Neuronal stem cell (in vitro differentiated cells): ENCODE results near the gene COL2A1.

Experiments
- DNase-seq: peaks from one replicate; pipeline ENCODE4 v3.0.0-alpha.2; 2013; ENCODE audit warnings: low spot score
- H2AFZ ChIP-seq: one replicate; pipeline ENCODE4 v1.6.1; 2013; ENCODE audit warnings: mild to moderate bottlenecking, low read length, inconsistent platforms
- H2AK5ac ChIP-seq: 2 replicates; pipeline ENCODE4 v1.6.1; 2013; ENCODE audit warnings: low read depth, mild to moderate bottlenecking, inconsistent platforms, low read length, moderate library complexity, mixed read lengths
- H2BK120ac ChIP-seq: 2 replicates; pipeline ENCODE4 v1.6.1; 2013; ENCODE audit warnings: low read depth, mild to moderate bottlenecking, inconsistent platforms, low read length, moderate library complexity, mixed read lengths
- H2BK12ac ChIP-seq: one replicate; pipeline ENCODE4 v1.6.1; 2013; ENCODE audit warnings: low read length, inconsistent platforms
- H2BK15ac ChIP-seq: 2 replicates; pipeline ENCODE4 v1.6.1; 2013; ENCODE audit warnings: mild to moderate bottlenecking, low read length, inconsistent platforms, mixed read lengths
- H2BK5ac ChIP-seq: one replicate; pipeline ENCODE4 v1.6.1; 2013; ENCODE audit warnings: inconsistent platforms, mild to moderate bottlenecking, low read length, moderate library complexity
- H3K14ac ChIP-seq: one replicate; pipeline ENCODE4 v1.6.1; 2013; ENCODE audit warnings: low read length, inconsistent platforms
- H3K18ac ChIP-seq: 2 replicates; pipeline ENCODE4 v1.6.1; 2013; ENCODE audit warnings: low read length, inconsistent platforms
- H3K23ac ChIP-seq: 2 replicates; pipeline ENCODE4 v1.6.1; 2013; ENCODE audit warnings: low read depth, mild to moderate bottlenecking, mixed read lengths, low read length, inconsistent platforms; ENCODE audit not compliant: poor library complexity
- H3K27ac ChIP-seq: replicated peaks from 3 replicates; pipeline ENCODE4 v1.5.1; 2013; ENCODE audit warnings: low read length, inconsistent platforms
- H3K27me3 ChIP-seq, 3 experiments: 2 replicates each; pipeline ENCODE4 v1.6.1; 2013; ENCODE audit warnings: low read length in 3 of 3, mild to moderate bottlenecking in 2 of 3, inconsistent platforms in 1 of 3, low read depth in 1 of 3, mixed read lengths in 1 of 3, moderate library complexity in 1 of 3; ENCODE audit not compliant: control insufficient read depth in 3 of 3, insufficient read depth in 3 of 3
- H3K36me3 ChIP-seq, 2 donors: replicated peaks in 1 of 2; 2 replicates each; pipeline ENCODE4 v1.6.1; 2013; ENCODE audit warnings: low read length in 2 of 2; ENCODE audit not compliant: control insufficient read depth in 2 of 2, insufficient read depth in 2 of 2
- H3K4ac ChIP-seq: 2 replicates; pipeline ENCODE4 v1.6.1; 2013; ENCODE audit warnings: inconsistent platforms, mild to moderate bottlenecking, low read length, moderate library complexity
- H3K4me1 ChIP-seq, 2 donors: 1 replicate in 1 of 2; 2 replicates in 1 of 2; pipeline ENCODE4 v1.6.1; 2013; ENCODE audit warnings: low read length in 2 of 2, low read depth in 1 of 2; ENCODE audit not compliant: control insufficient read depth in 2 of 2, insufficient read depth in 1 of 2
- H3K4me2 ChIP-seq: one replicate; pipeline ENCODE4 v1.6.1; 2013; ENCODE audit warnings: mild to moderate bottlenecking, low read length, inconsistent platforms; ENCODE audit not compliant: insufficient read depth, poor library complexity, severe bottlenecking
- H3K4me3 ChIP-seq, 2 donors: 2 replicates each; pipeline ENCODE4 v1.5.1; 2013; ENCODE audit warnings: low read length in 2 of 2, mild to moderate bottlenecking in 2 of 2, inconsistent platforms in 1 of 2, moderate library complexity in 1 of 2
- H3K79me1 ChIP-seq: one replicate; pipeline ENCODE4 v1.6.1; 2013; ENCODE audit warnings: low read depth, mild to moderate bottlenecking, inconsistent platforms, low read length, moderate library complexity
- H3K9ac ChIP-seq: one replicate; pipeline ENCODE4 v1.6.1; 2013; ENCODE audit warnings: mild to moderate bottlenecking, low read depth, low read length, inconsistent platforms; ENCODE audit not compliant: poor library complexity
- H3K9me3 ChIP-seq, 2 donors: replicated peaks in 1 of 2; 2 replicates each; pipeline versions ENCODE3 to v1.6.1; 2013; ENCODE audit warnings: low read length in 2 of 2, mild to moderate bottlenecking in 2 of 2, inconsistent platforms in 1 of 2, low read depth in 1 of 2, mixed read lengths in 1 of 2, moderate library complexity in 1 of 2; ENCODE audit not compliant: control insufficient read depth in 2 of 2, insufficient read depth in 1 of 2
- H4K8ac ChIP-seq: one replicate; pipeline ENCODE4 v1.6.1; 2013; ENCODE audit warnings: low read depth, mild to moderate bottlenecking, inconsistent platforms, low read length, moderate library complexity
- H4K91ac ChIP-seq: one replicate; pipeline ENCODE4 v1.6.1; 2013; ENCODE audit warnings: low read length, low read depth, mild to moderate bottlenecking, inconsistent platforms; ENCODE audit not compliant: poor library complexity
- WGBS, 2 donors: extraction: QIAGEN DNeasy Blood & Tissue Kit; methylation state at CpG; one replicate each; pipeline ENCODE4 v1.1.7; 2013; ENCODE audit warnings: missing lambda C conversion rate in 2 of 2, mixed read lengths in 1 of 2; ENCODE audit not compliant: insufficient read length in 2 of 2, insufficient replicate concordance in 1 of 2; ENCODE audit errors: extremely low coverage in 2 of 2; 5-methylcytosine and 5-hydroxymethylcytosine counted together

COL2A1 gene

DNA sequence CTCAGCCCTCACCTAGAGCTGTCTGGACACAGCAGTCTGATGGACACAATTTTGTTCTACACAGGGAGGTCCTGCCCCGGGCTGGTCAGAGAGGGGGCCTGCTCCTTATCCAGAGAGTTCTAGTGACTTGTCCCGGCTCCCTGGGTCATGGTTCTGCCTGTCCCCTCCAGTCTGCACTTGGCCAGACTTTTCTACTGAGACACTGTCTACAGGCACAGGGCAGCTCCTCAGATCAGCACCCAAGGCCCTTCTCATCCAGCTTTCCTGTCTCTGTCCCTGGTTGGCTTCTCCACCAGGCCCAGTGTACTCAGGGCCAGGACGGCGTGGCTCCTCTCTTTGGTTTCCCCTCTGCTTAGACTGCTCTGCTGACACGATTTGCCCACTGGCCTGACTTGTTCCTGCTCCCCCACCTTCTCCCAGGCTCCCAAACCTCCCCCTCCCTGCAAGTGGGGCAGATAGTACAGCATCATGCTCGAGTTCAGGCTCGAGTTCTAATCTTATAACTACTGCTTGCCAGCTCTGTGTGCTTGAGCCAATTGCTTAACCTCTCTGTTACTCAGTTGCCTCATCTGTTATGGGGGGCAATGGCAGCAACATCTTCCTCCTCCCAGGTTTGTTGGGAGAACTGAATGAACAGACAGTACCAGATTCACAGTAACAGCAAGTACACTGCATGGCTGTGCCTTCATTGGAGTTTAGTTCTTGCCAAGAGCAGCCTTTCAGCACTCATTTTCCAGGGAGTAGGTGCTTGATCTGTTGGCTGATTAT lies 22.0 kb upstream of the COL2A1 start:
- no CpG with 5 or more reads among the region's 7 CpGs for whole genome bisulfite sequencing, 2 donors
- Histone ChIP-seq H3K23ac (no peak overlapping the region), H3K4ac (no peak overlapping the region), H3K36me3 (no peaks in the 10 kb centered on the region), H3K27ac (peak overlapping the region; percentile 93), H3K79me1 (no peaks in the 10 kb centered on the region), H3K9ac (no peak overlapping the region), H2AK5ac (peak overlapping the region; percentile 83), H2BK5ac (peak overlapping the region; percentile 32), H3K18ac (peak overlapping the region; percentile 73), H3K27me3 (no peaks in the 10 kb centered on the region), H2BK120ac (peak overlapping the region; percentile 6), H3K4me3 (no peak overlapping the region), H4K91ac (no peak overlapping the region), H4K8ac (no peak overlapping the region), H2BK15ac (peak overlapping the region; percentile 89), H3K4me1 (peaks cover 52 to 59% of the 10 kb centered on the region in 2 donors), H3K14ac (peak overlapping the region; percentile 10), H3K4me2 (no peak overlapping the region), H3K9me3 (no peaks in the 10 kb centered on the region), H2BK12ac (peak overlapping the region; percentile 48), H2AFZ (peak overlapping the region; percentile 83)
- no peak for DNase-seq

DNA sequence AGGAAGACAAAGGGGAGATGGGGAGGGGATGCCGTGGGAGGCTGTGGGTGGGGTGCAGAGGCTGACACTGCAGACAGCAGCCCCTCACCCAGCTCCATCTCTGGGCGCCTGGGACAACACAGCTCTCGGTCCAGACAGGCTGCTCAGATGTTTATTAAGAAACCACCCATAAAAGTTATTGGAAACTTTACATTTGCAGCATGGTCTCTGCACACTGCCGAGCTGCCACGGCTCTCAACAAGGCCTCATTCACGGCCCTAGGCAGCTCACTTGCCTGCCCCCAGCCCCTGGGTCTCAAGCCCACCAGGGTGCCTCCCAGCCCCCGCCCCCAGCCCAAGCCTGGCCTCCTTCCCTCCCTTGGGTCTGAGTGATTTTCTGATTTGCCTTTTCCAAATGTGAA lies 21.0 kb upstream of the COL2A1 start:
- H4K91ac ChIP-seq: no peak overlapping the region
- no peaks in the 10 kb centered on the region for H3K79me1 ChIP-seq
- peak overlapping the region; percentile 41 for H2AFZ ChIP-seq
- H3K27ac ChIP-seq: no peak overlapping the region
- H2BK120ac ChIP-seq: no peak overlapping the region
- no peak overlapping the region for H3K4me2 ChIP-seq
- DNase-seq: no peak
- H2BK15ac ChIP-seq: no peak overlapping the region
- H3K27me3 ChIP-seq: no peaks in the 10 kb centered on the region
- no peak overlapping the region for H2AK5ac ChIP-seq
- no peak overlapping the region for H4K8ac ChIP-seq
- H3K9me3 ChIP-seq: no peaks in the 10 kb centered on the region
- H3K18ac ChIP-seq: peak overlapping the region; percentile 75
- no peak overlapping the region for H3K9ac ChIP-seq
- no peak overlapping the region for H2BK5ac ChIP-seq
- no peaks in the 10 kb centered on the region for H3K36me3 ChIP-seq
- peak overlapping the region; percentile 18 for H2BK12ac ChIP-seq
- H3K4me3 ChIP-seq: no peak overlapping the region
- no peak overlapping the region for H3K23ac ChIP-seq
- H3K4me1 ChIP-seq: peaks cover 52 to 60% of the 10 kb centered on the region in 2 donors
- H3K14ac ChIP-seq: no peak overlapping the region
- no CpG with 5 or more reads among the region's 7 CpGs for whole genome bisulfite sequencing, 2 donors
- no peak overlapping the region for H3K4ac ChIP-seq

DNA sequence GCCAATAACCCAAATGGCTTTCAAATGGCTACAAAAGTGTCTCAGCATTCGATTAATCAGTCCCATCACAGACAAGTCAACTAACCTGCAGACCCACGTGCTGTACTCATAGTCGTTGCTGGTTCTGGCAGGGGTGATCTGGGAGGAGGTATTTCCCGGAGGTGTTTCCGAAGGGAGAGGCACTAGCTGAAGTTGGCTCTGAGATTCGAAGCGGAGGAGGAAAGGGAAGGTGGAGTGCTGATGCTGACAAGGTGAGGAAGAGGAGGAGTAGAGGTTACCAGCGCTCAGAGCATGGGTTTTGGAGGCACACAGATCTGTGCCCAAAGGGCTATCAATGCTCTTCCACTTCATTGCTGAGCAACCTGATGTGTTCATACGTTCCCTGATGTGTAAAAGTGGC lies 20.5 kb upstream of the COL2A1 start:
- H3K9me3 ChIP-seq: no peaks in the 10 kb centered on the region
- no peak overlapping the region for H2AK5ac ChIP-seq
- no peak overlapping the region for H3K14ac ChIP-seq
- no peaks in the 10 kb centered on the region for H3K36me3 ChIP-seq
- no peak overlapping the region for H3K23ac ChIP-seq
- H4K91ac ChIP-seq: no peak overlapping the region
- H2BK5ac ChIP-seq: no peak overlapping the region
- H2BK12ac ChIP-seq: no peak overlapping the region
- no peak overlapping the region for H3K4ac ChIP-seq
- no peak overlapping the region for H4K8ac ChIP-seq
- H3K4me2 ChIP-seq: no peak overlapping the region
- H3K27me3 ChIP-seq: no peaks in the 10 kb centered on the region
- no peak overlapping the region for H2BK120ac ChIP-seq
- peak overlapping the region; percentile 9 for H3K18ac ChIP-seq
- no CpG with 5 or more reads among the region's 9 CpGs for WGBS, 2 donors
- peaks cover 49 to 55% of the 10 kb centered on the region in 2 donors for H3K4me1 ChIP-seq
- no peak for DNase-seq
- peak overlapping the region; percentile 41 for H2AFZ ChIP-seq
- H3K9ac ChIP-seq: no peak overlapping the region
- no peak overlapping the region for H2BK15ac ChIP-seq
- H3K27ac ChIP-seq: no peak overlapping the region
- H3K4me3 ChIP-seq: no peak overlapping the region
- H3K79me1 ChIP-seq: no peaks in the 10 kb centered on the region

DNA sequence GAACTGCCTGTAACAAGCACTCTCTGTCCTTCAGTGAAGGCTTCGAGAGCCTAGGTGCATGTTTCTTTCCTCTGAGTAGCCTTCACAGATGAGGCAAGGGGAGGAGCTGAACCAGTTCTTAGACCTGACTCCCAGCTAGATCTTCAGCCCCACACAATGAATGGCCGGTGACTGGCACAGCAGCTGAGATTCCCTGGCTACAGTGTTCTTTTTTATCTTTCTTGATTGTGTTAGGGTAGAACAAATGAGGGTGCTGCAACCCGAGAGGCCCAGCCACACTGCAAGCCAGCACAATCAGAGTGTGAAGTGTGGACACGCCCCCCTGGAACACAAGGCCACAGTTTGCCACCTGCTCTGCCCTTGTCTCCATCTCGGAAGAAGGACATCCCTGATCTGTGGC lies 19.1 kb upstream of the COL2A1 start:
- Histone ChIP-seq H3K23ac (no peak overlapping the region), H2AFZ (peak overlapping the region; percentile 64), H2BK15ac (no peak overlapping the region), H3K27ac (peak overlapping the region; percentile 47), H3K4me2 (peak overlapping the region; percentile 20), H3K4me3 (no peak overlapping the region), H2BK5ac (no peak overlapping the region), H2AK5ac (no peak overlapping the region), H3K79me1 (no peaks in the 10 kb centered on the region), H4K91ac (no peak overlapping the region), H3K14ac (no peak overlapping the region), H3K27me3 (no peaks in the 10 kb centered on the region), H3K4ac (no peak overlapping the region), H3K9me3 (no peaks in the 10 kb centered on the region), H2BK120ac (no peak overlapping the region), H3K36me3 (no peaks in the 10 kb centered on the region), H3K18ac (no peak overlapping the region), H3K4me1 (peaks cover 42 to 48% of the 10 kb centered on the region in 2 donors), H3K9ac (no peak overlapping the region), H2BK12ac (no peak overlapping the region), H4K8ac (no peak overlapping the region)
- WGBS, 2 donors: no CpG with 5 or more reads among the region's 5 CpGs
- peak; percentile 50 for DNase-seq
